Heart left ventricle (tissue), 16 donors: ENCODE data around the gene MTO1. TPM values are rescaled to one million over a fixed set of nuclear protein-coding genes. Genes with fewer than 3 reads are reported as not detected.

Experiments
- ATAC-seq, 4 donors: fragments of 200-7000 bp; cut with Tn5 transposase; one replicate each; pipeline ENCODE4 v1.9.1; 2020 to 2022; ENCODE audit warnings: moderate library complexity in 4 of 4, mild to moderate bottlenecking in 3 of 4, moderate number of reproducible peaks in 1 of 4
- DNase-seq, 5 donors: peaks; one replicate each; pipeline ENCODE4 v3.0.0-alpha.2; 2020
- H3K27ac ChIP-seq, 12 donors: fragments of 200-600 bp; sonication (generic) in 4 of 12; one replicate each; pipeline versions ENCODE4 v1.5.0 to v1.8.0; 2016 to 2022; ENCODE audit warnings: mild to moderate bottlenecking in 2 of 12
- H3K27me3 ChIP-seq, 9 donors: fragments of 200-600 bp; sonication (generic) in 2 of 9; one replicate each; pipeline versions ENCODE4 v1.5.1 to v1.8.0; 2016 to 2022; ENCODE audit warnings: mild to moderate bottlenecking in 3 of 9
- H3K36me3 ChIP-seq, 9 donors: fragments of 200-600 bp; sonication (generic) in 2 of 9; one replicate each; pipeline versions ENCODE4 v1.5.0 to v1.8.0; 2018 to 2022; ENCODE audit warnings: mild to moderate bottlenecking in 2 of 9
- H3K4me1 ChIP-seq, 12 donors: fragments of 200-600 bp; sonication (generic) in 4 of 12; one replicate each; pipeline versions ENCODE4 v1.5.0 to v1.8.0; 2016 to 2022; ENCODE audit warnings: mild to moderate bottlenecking in 3 of 12
- H3K4me3 ChIP-seq, 12 donors: fragments of 200-600 bp; sonication (generic) in 4 of 12; one replicate each; pipeline versions ENCODE4 v1.5.0 to v1.8.0; 2017 to 2022; ENCODE audit warnings: mild to moderate bottlenecking in 9 of 12, moderate library complexity in 4 of 12
- H3K9me3 ChIP-seq, 12 donors: fragments of 200-600 bp; sonication (generic) in 4 of 12; one replicate each; pipeline versions ENCODE4 v1.5.0 to v1.8.0; 2016 to 2022; ENCODE audit warnings: mild to moderate bottlenecking in 1 of 12
- CTCF ChIP-seq, 12 donors: fragments of 200-600 bp; sonication (generic) in 4 of 12; IDR thresholded peaks; one replicate each; pipeline versions ENCODE4 v1.5.0 to v1.8.0; 2018 to 2022; ENCODE audit warnings: antibody characterized with exemption in 12 of 12, mild to moderate bottlenecking in 5 of 12
- POLR2A ChIP-seq, 2 donors: fragments of 450-650 bp; IDR thresholded peaks; one replicate each; pipeline ENCODE4 v1.6.1; 2017; ENCODE audit warnings: antibody characterized with exemption in 2 of 2, mild to moderate bottlenecking in 2 of 2, moderate library complexity in 2 of 2
- WGBS, 4 donors: extraction: QIAGEN DNeasy Blood & Tissue Kit in 2 of 4; methylation state at CpG; one replicate each; pipeline versions ENCODE4 v1.1.5 to v1.1.7; 2013 to 2018; 5-methylcytosine and 5-hydroxymethylcytosine counted together
- intact Hi-C, 10 donors: fragments of 100-400 bp; cut with DNase I; formaldehyde crosslinking; loops; one replicate each; pipeline versions ENCODE4 v1.11.1 to v1.14.2; 2022
- polyA plus RNA-seq, 2 donors: library from polyadenylated mRNA; stranded (reverse); fragments of 200-250 nt; gene quantifications; one replicate each; pipeline ENCODE4 v1.2.3, GENCODE V29; 2013
- total RNA-seq, 9 donors: library from RNA; depleted of rRNA in 2 of 9; stranded (reverse); fragments of >200 nt in 2 of 9; fragmentation: NEBNext Ultra II Directional in 3 of 9; extraction: Animal tissue kit (Norgen Biotek cat#: 25700) in 3 of 9; gene quantifications; one replicate each; pipeline versions ENCODE4 v1.1.0 to v1.2.4, GENCODE V29; 2016 to 2023
- donor health status: ischemic (EF 13 %, LVEDD 7.1; RV severe dilation, severe dysfunction).
- donor health status: healthy with polysubstance abuse.
- donor health status: DM: no; HTN: yes; CAD: no.
- donor health status: DM: no; HTN: no; CAD: no.
- donor health status: ischemic (EF 25% LVEDD 6.9; RV normal size, moderate dysfunction).
- donor health status: ischemic (EF 25% LVEDD 5.7; RV mildly dilated, moderate dysfunction).
- donor health status: healthy.
- donor health status: DM: yes; HTN: yes; CAD: no.
- donor health status: ischemic (EF 35%, LVEDD 5.7; RV mildly dilated, moderate dysfunction).
- donor health status: nonischemic (EF 11% LVEDD 7.7; RV severe dilation, severe dysfunction).
- donor health status: DM: yes; HTN: yes; CAD: no.
- donor health status: PGD.
- donor health status: ischemic (EF 29% LVEDD 5.4; RV normal size, mild dysfunction).
- donor health status: nonischemic (EF 23%, LVEDD 6.1; RV moderate dilation, normal function).

The MTO1 gene
- total and polyA plus RNA-seq, 11 donors: 8.6 to 32.2 (median 23.0) TPM

- 82 to 90% (median 88%) methylated on average over 2 of the region's 2 CpGs for WGBS, 4 donors
- Histone ChIP-seq H3K4me3 (no peak overlapping the region), H3K9me3 (no peaks in the 10 kb centered on the region), H3K27ac (peak overlapping the region in 1 of 12 donors; percentile 76), H3K27me3 (no peaks in the 10 kb centered on the region), H3K4me1 (peaks cover 0 to 22% (median 0%) of the 10 kb centered on the region in 12 donors), H3K36me3 (peaks cover 0 to 100% (median 100%) of the 10 kb centered on the region in 9 donors)
- no peak for DNase-seq
- intact Hi-C loops: no loop called here
- ATAC-seq: no peak
- TF ChIP-seq CTCF (IDR thresholded peaks at IDR 0.05) (no peak), POLR2A (IDR thresholded peaks at IDR 0.05) (no peak)
These were observed 10.3 kb downstream of the MTO1 start for GRCh38 chr6:73471686-73472290.

GRCh38 chr6:73476723-73477122 is 15.2 kb downstream of the MTO1 start:
- Histone ChIP-seq H3K9me3 (no peaks in the 10 kb centered on the region), H3K27me3 (no peaks in the 10 kb centered on the region), H3K27ac (no peak overlapping the region), H3K36me3 (peaks cover 0 to 100% (median 97%) of the 10 kb centered on the region in 9 donors), H3K4me3 (no peak overlapping the region), H3K4me1 (peaks cover 0 to 9% (median 0%) of the 10 kb centered on the region in 12 donors)
- intact Hi-C loops: no loop called here
- DNase-seq: no peak
- ATAC-seq: no peak
- 96 to 98% (median 97%) methylated on average over 10 of the region's 10 CpGs for WGBS, 4 donors
- TF ChIP-seq POLR2A (IDR thresholded peaks at IDR 0.05) (no peak), CTCF (IDR thresholded peaks at IDR 0.05) (no peak)

GRCh38 chr6:73477407-73477806 is 15.9 kb downstream of the MTO1 start:
- Histone ChIP-seq H3K27me3 (no peaks in the 10 kb centered on the region), H3K4me3 (no peak overlapping the region), H3K27ac (no peak overlapping the region), H3K9me3 (no peaks in the 10 kb centered on the region), H3K36me3 (peaks cover 0 to 100% (median 97%) of the 10 kb centered on the region in 9 donors), H3K4me1 (peaks cover 0 to 2% (median 0%) of the 10 kb centered on the region in 12 donors)
- DNase-seq (no peak), ATAC-seq (no peak)
- intact Hi-C loops: no loop called here
- TF ChIP-seq POLR2A (IDR thresholded peaks at IDR 0.05) (no peak), CTCF (IDR thresholded peaks at IDR 0.05) (no peak)
- 95 to 99% (median 97%) methylated on average over 4 of the region's 4 CpGs for WGBS, 4 donors

- ATAC-seq: no peak
These were observed 20.4 kb downstream of the MTO1 start for GRCh38 chr6:73481969-73482368.

More at GRCh38 chr6:73481969-73482368, 20.4 kb downstream of the MTO1 start:
- peaks cover 0 to 100% (median 97%) of the 10 kb centered on the region in 9 donors for H3K36me3 ChIP-seq
- H3K4me3 ChIP-seq: no peak overlapping the region
- H3K27ac ChIP-seq: no peak overlapping the region
- no peaks in the 10 kb centered on the region for H3K4me1 ChIP-seq
- no peak for DNase-seq
- H3K27me3 ChIP-seq: no peaks in the 10 kb centered on the region
- intact Hi-C loops: no loop called here
- no peak for TF ChIP-seq POLR2A (IDR thresholded peaks at IDR 0.05)
- no peak for TF ChIP-seq CTCF (IDR thresholded peaks at IDR 0.05)
- WGBS, 4 donors: 81 to 93% (median 89%) methylated on average over 12 of the region's 12 CpGs
- H3K9me3 ChIP-seq: no peaks in the 10 kb centered on the region
